ENCODE measurements around the gene TLR1. TPM values are rescaled to one million over a fixed set of nuclear protein-coding genes. Genes with fewer than 3 reads are reported as not detected.

TLR1 gene
- total RNA-seq = 71.5 TPM

- Histone ChIP-seq H3K4me3 (ENCODE audit: low read length) (peak within 1 kb of the TSS; percentile 65), H3K27me3 (ENCODE audit: insufficient read depth, low read length) (no peaks in the 10 kb centered on the region), H3K4me1 (ENCODE audit: insufficient read depth, low read length) (peaks cover 52% of the 10 kb centered on the region), H3K9me3 (ENCODE audit: low read depth, low read length) (no peaks in the 10 kb centered on the region)
Observed at GRCh38 chr4:38804654-38805295, at the start of gene TLR1. TSS of gene TLR1 (minus strand) at chr4:38804791. CDS start at chr4:38798831, 5,960 bp downstream.

DNA sequence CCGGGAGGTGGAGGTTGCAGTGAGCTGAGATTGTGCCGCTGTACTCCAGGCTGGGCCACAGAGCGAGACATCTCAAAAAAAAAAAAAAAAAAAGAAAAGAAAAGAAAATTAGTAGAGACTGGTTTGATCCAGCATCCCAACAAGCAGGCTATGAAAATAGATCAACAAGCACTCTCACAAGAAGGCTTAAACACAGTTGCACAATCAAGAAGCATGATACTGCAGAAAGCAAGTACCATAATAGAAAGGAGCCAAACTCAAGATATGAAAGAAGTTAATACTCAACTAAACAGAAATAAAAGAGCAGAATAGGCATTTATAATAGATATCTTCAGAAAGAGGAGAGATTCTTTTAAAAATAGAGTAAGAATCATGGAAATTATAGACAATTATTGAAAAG lies 41.4 kb upstream of the TLR1 start:
- no peaks in the 10 kb centered on the region for H3K9me3 ChIP-seq (ENCODE audit: low read depth, low read length)
- H3K27me3 ChIP-seq (ENCODE audit: insufficient read depth, low read length) = no peaks in the 10 kb centered on the region
- H3K4me3 ChIP-seq (ENCODE audit: low read length) = no peak overlapping the region
- H3K4me1 ChIP-seq (ENCODE audit: insufficient read depth, low read length) = peaks cover 20% of the 10 kb centered on the region

GRCh38 chr4:38842994-38843393 lies 38.4 kb upstream of the TLR1 start:
- H3K9me3 ChIP-seq (ENCODE audit: low read depth, low read length) = no peaks in the 10 kb centered on the region
- peaks cover 20% of the 10 kb centered on the region for H3K4me1 ChIP-seq (ENCODE audit: insufficient read depth, low read length)
- no peak overlapping the region for H3K4me3 ChIP-seq (ENCODE audit: low read length)
- H3K27me3 ChIP-seq (ENCODE audit: insufficient read depth, low read length) = no peaks in the 10 kb centered on the region

DNA sequence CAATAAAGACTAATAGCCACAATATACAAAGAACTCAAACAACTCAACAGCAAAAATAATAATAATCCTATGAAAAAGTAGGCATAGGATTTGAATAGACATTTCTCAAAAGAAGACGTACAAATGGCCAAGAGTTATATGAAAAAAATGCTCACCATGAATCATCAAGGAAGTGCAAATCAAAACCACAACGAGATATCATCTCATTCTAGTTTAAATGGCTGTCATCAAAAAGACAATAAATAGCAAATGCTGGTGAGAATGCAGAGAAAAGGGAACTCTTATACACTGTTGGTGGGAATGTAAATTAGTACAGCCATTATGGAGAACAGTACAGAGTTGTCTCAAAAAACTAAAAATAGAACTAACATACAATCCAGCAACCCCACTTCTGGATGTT lies 33.3 kb upstream of the TLR1 start:
- no peak overlapping the region for H3K4me3 ChIP-seq (ENCODE audit: low read length)
- H3K27me3 ChIP-seq (ENCODE audit: insufficient read depth, low read length) = no peaks in the 10 kb centered on the region
- H3K9me3 ChIP-seq (ENCODE audit: low read depth, low read length) = peaks cover 16% of the 10 kb centered on the region
- H3K4me1 ChIP-seq (ENCODE audit: insufficient read depth, low read length) = no peaks in the 10 kb centered on the region

- Histone ChIP-seq H3K4me3 (ENCODE audit: low read length) (no peak overlapping the region), H3K27me3 (ENCODE audit: insufficient read depth, low read length) (no peaks in the 10 kb centered on the region), H3K4me1 (ENCODE audit: insufficient read depth, low read length) (peaks cover 3% of the 10 kb centered on the region), H3K9me3 (ENCODE audit: low read depth, low read length) (peaks cover 16% of the 10 kb centered on the region)
Observed at GRCh38 chr4:38837334-38837733, 32.7 kb upstream of the TLR1 start.

DNA sequence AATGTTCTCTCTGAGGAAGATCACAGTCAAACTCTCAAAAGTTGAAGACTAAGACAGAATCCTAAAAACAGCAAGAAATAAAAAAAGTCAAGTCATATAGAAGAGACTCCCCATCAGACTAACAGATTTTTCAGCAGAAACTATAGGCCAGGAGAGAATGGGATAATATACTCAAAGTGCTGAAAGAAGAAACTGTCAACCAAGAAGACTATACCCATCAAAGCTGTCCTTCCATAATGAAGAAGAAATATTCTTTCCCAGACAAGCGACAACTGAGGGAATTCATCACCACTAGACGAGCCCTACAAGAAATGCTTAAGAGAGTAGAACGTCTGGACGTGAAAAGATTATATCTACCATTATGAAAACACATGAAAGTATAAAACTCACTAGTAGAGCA lies 30.0 kb upstream of the TLR1 start:
- no peak overlapping the region for H3K4me3 ChIP-seq (ENCODE audit: low read length)
- peaks cover 16% of the 10 kb centered on the region for H3K9me3 ChIP-seq (ENCODE audit: low read depth, low read length)
- H3K4me1 ChIP-seq (ENCODE audit: insufficient read depth, low read length) = peaks cover 6% of the 10 kb centered on the region
- H3K27me3 ChIP-seq (ENCODE audit: insufficient read depth, low read length) = no peaks in the 10 kb centered on the region

DNA sequence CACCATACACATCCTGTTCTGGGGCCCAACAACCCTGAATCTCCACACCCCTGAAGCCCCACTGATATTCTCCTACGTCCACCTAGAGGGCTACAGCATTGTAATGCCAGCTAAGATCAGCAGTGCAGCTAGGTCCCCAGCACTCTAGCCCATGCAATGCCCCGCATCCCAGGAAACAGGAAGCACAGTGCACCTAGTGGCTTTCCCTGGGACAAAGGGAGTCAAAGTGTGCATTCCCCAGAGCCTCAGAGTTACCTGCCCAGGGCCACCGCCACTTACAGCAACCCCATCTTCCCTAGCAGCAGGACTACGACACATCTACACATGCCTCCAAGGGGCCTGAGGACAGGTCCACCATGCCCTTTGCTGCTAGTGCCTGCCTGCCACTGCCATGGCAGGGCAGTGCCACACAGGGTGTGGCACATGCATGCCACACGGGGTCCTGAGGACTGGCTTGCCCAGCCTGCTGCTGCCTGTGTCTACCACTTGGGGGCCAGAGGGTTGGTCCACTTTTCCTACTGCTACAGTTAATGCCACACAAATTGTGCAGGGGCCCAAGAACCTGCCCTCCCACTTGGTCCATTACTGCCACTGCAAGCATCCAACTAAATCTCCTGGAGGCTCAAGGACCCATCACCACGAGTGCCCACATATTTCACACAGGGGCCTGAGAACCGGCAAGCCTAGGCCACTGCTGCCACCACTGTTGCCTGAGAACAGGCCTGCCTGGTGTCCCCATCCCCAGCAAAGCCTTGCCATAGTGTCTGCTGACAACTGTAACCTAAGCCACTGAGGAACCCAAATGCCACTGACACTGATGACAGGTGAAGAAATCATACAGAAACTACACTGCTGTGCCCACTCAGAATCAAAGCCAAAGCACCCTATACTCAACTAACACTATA lies 28.3 kb upstream of the TLR1 start:
- Histone ChIP-seq H3K27me3 (ENCODE audit: insufficient read depth, low read length) (no peaks in the 10 kb centered on the region), H3K9me3 (ENCODE audit: low read depth, low read length) (peaks cover 16% of the 10 kb centered on the region), H3K4me1 (ENCODE audit: insufficient read depth, low read length) (peaks cover 6% of the 10 kb centered on the region), H3K4me3 (ENCODE audit: low read length) (no peak overlapping the region)

DNA sequence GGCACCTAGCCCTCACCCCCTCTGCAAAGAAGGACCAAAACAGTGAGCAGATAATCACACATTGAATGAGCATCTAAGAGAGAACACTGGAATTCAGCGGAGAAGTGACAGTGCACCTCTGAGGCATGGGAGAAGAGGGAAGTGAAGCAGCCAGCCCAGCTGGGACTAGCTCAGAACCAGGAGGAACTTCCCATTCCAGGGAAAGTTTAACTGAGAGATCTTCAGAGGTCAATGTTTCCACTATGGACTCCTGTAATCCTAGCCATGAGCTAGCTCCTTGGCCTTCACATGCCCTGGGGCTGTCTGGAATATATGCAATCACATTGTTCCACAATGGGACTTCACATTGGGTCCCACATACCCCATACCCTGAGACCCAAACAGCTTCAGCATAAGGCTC lies 27.6 kb upstream of the TLR1 start:
- Histone ChIP-seq H3K27me3 (ENCODE audit: insufficient read depth, low read length) (no peaks in the 10 kb centered on the region), H3K4me3 (ENCODE audit: low read length) (no peak overlapping the region), H3K4me1 (ENCODE audit: insufficient read depth, low read length) (peaks cover 6% of the 10 kb centered on the region), H3K9me3 (ENCODE audit: low read depth, low read length) (peaks cover 16% of the 10 kb centered on the region)

- Histone ChIP-seq H3K9me3 (ENCODE audit: low read depth, low read length) (peaks cover 16% of the 10 kb centered on the region), H3K27me3 (ENCODE audit: insufficient read depth, low read length) (no peaks in the 10 kb centered on the region), H3K4me1 (ENCODE audit: insufficient read depth, low read length) (peaks cover 6% of the 10 kb centered on the region), H3K4me3 (ENCODE audit: low read length) (no peak overlapping the region)
Observed at GRCh38 chr4:38831653-38832052, 27.1 kb upstream of the TLR1 start.

GRCh38 chr4:38829237-38829636 lies 24.6 kb upstream of the TLR1 start:
- Histone ChIP-seq H3K9me3 (ENCODE audit: low read depth, low read length) (peaks cover under 1% of the 10 kb centered on the region), H3K4me1 (ENCODE audit: insufficient read depth, low read length) (peaks cover 6% of the 10 kb centered on the region), H3K4me3 (ENCODE audit: low read length) (no peak overlapping the region), H3K27me3 (ENCODE audit: insufficient read depth, low read length) (no peaks in the 10 kb centered on the region)

GRCh38 chr4:38823766-38824165 lies 19.2 kb upstream of the TLR1 start:
- H3K27me3 ChIP-seq (ENCODE audit: insufficient read depth, low read length) = no peaks in the 10 kb centered on the region

GRCh38 chr4:38822748-38823303 lies 18.2 kb upstream of the TLR1 start:
- Histone ChIP-seq H3K4me1 (ENCODE audit: insufficient read depth, low read length) (peaks cover 21% of the 10 kb centered on the region), H3K4me3 (ENCODE audit: low read length) (no peak overlapping the region), H3K27me3 (ENCODE audit: insufficient read depth, low read length) (no peaks in the 10 kb centered on the region), H3K9me3 (ENCODE audit: low read depth, low read length) (no peaks in the 10 kb centered on the region)

More at GRCh38 chr4:38823766-38824165, 19.2 kb upstream of the TLR1 start:
- Histone ChIP-seq H3K9me3 (ENCODE audit: low read depth, low read length) (no peaks in the 10 kb centered on the region), H3K4me1 (ENCODE audit: insufficient read depth, low read length) (peaks cover 16% of the 10 kb centered on the region), H3K4me3 (ENCODE audit: low read length) (no peak overlapping the region)

DNA sequence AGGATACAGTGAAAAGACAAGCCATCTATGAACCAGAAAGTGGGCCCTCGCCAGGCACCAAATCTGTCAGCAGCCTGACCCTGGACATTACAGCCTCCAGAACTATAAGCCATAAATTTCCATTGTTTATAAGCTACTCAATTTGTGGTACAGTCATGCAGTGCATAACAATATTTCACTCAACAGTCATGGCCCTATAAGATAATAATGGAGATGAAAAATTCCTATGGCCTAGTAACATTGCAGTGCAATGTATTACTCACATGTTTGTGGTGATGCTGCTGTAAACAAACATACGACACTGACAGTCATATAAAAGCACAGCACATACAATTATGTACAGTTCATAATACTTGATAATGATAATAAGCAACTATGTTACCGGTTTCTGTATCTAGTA lies 17.1 kb upstream of the TLR1 start:
- no peaks in the 10 kb centered on the region for H3K27me3 ChIP-seq (ENCODE audit: insufficient read depth, low read length)
- no peaks in the 10 kb centered on the region for H3K9me3 ChIP-seq (ENCODE audit: low read depth, low read length)
- H3K4me1 ChIP-seq (ENCODE audit: insufficient read depth, low read length) = peaks cover 25% of the 10 kb centered on the region
- H3K4me3 ChIP-seq (ENCODE audit: low read length) = no peak overlapping the region

DNA sequence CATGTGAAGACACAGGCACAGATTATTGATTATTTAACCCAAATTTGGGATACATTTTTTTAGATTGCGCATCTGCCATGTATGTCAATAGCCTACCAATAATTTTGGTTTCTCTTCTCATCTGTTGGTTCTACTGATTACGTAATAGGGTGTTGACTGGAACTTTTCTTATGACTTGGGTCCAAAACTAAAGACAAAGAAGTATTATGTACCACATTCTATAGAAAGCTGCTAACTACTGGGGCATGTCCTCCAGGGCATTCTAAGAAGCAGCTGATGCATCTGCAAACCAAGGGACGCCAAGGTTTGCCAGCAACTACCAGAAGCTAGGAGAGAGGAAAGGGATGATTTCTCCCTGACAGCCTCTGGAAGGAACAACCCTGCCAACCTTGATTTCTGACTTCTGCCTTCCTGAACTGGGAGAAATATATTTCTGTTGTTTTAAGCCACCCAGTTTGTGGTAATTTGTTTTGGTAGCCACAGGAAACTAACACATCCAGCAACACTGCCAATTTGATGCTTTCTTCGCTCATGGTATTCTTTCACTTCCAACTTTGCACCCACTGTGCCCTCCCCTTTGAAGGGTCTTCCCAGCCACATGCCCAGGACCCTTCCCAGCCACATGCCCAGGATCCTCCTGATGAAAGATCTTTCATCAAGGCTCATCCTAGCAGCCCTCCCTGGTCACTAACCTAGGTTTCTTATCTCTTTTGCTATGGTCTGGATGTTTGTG lies 15.9 kb upstream of the TLR1 start:
- no peaks in the 10 kb centered on the region for H3K27me3 ChIP-seq (ENCODE audit: insufficient read depth, low read length)
- H3K9me3 ChIP-seq (ENCODE audit: low read depth, low read length) = no peaks in the 10 kb centered on the region
- H3K4me1 ChIP-seq (ENCODE audit: insufficient read depth, low read length) = peaks cover 38% of the 10 kb centered on the region
- H3K4me3 ChIP-seq (ENCODE audit: low read length) = no peak overlapping the region

GRCh38 chr4:38819569-38819968 lies 15.0 kb upstream of the TLR1 start:
- H3K27me3 ChIP-seq (ENCODE audit: insufficient read depth, low read length) = no peaks in the 10 kb centered on the region
- H3K4me3 ChIP-seq (ENCODE audit: low read length) = no peak overlapping the region
- H3K4me1 ChIP-seq (ENCODE audit: insufficient read depth, low read length) = peaks cover 47% of the 10 kb centered on the region
- H3K9me3 ChIP-seq (ENCODE audit: low read depth, low read length) = no peaks in the 10 kb centered on the region
